ENCODE data around the gene MEIS3. TPM values are rescaled to one million over a fixed set of nuclear protein-coding genes. Genes with fewer than 3 reads are reported as not detected.

Gene MEIS3
- total and polyA plus RNA-seq, 9 of the 15 experiments (the other 6 are each of a cell fraction or from before 2014, with no cell fraction given) = 0.06 to 0.80 (median 0.25) TPM; not detected in 1

- TF ChIP-seq ZNF518B (CRISPR knock-in tag; IDR thresholded peaks at IDR 0.05) (no peak), WHSC1 (IDR thresholded peaks at IDR 0.05; ENCODE audit: low read length) (no peak), ATF7 (IDR thresholded peaks at IDR 0.05) (no peak), ZNF354B (CRISPR knock-in tag; IDR thresholded peaks at IDR 0.05) (no peak), MTA2 (IDR thresholded peaks at IDR 0.05; ENCODE audit: low read depth) (no peak), ZNF436 (CRISPR knock-in tag; IDR thresholded peaks at IDR 0.05) (no peak), RBM17 (IDR thresholded peaks at IDR 0.05; ENCODE audit: borderline replicate concordance, low read depth, low read length) (no peak), ARID3A (IDR thresholded peaks at IDR 0.05; ENCODE audit: borderline replicate concordance, low read depth, low read length) (no peak), BRCA1 (IDR thresholded peaks at IDR 0.05) (no peak), BRCA1 (CRISPR knock-in tag; IDR thresholded peaks at IDR 0.05) (0 out of 2 replicates have a peak, but pooled peaks have one; percentile 38), HDAC8 (tag; IDR thresholded peaks at IDR 0.05) (no peak), MCM3 (IDR thresholded peaks at IDR 0.05) (no peak), ZNF263 (CRISPR knock-in tag; IDR thresholded peaks at IDR 0.05; ENCODE audit: borderline replicate concordance) (peak; percentile 59; the same call in 1 of the 2 replicates), ZNF583 (CRISPR knock-in tag; IDR thresholded peaks at IDR 0.05) (no peak), PYGO2 (tag; IDR thresholded peaks at IDR 0.05) (no peak), U2AF2 (optimal IDR thresholded peaks at IDR 0.05; ENCODE audit: low read depth, low read length) (no peak), XRCC3 (IDR thresholded peaks at IDR 0.05) (no peak), NCOA2 (IDR thresholded peaks at IDR 0.05; ENCODE audit: partially characterized antibody in 2 of 2) (no peak), CCNT2 (IDR thresholded peaks at IDR 0.05; ENCODE audit: borderline replicate concordance, extremely low read depth, insufficient read length, low read depth, low read length) (no peak), PHB (CRISPR knock-in tag; IDR thresholded peaks at IDR 0.05) (no peak), RCOR1 (IDR thresholded peaks at IDR 0.05; ENCODE audit: borderline replicate concordance in 1 of 2, low read depth in 2 of 2, low read length in 2 of 2) (no peak)
- TF ChIP-seq, protein P1, sequence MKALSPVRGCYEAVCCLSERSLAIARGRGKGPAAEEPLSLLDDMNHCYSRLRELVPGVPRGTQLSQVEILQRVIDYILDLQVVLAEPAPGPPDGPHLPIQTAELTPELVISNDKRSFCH (CRISPR knock-in tag; IDR thresholded peaks at IDR 0.05) = no peak
- TF ChIP-seq, protein P1 (tag; IDR thresholded peaks at IDR 0.05) = 0 out of 2 replicates have a peak, but pooled peaks have one; percentile 31
- TF ChIP-seq, protein P2, sequence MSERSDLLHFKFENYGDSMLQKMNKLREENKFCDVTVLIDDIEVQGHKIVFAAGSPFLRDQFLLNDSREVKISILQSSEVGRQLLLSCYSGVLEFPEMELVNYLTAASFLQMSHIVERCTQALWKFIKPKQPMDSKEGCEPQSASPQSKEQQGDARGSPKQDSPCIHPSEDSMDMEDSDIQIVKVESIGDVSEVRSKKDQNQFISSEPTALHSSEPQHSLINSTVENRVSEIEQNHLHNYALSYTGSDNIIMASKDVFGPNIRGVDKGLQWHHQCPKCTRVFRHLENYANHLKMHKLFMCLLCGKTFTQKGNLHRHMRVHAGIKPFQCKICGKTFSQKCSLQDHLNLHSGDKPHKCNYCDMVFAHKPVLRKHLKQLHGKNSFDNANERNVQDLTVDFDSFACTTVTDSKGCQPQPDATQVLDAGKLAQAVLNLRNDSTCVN (CRISPR knock-in tag; IDR thresholded peaks at IDR 0.05) = no peak
These were observed 25.1 kb upstream of the MEIS3 start (continued) for GRCh38 chr19:47444388-47444821.
